K562 (cell line): ENCODE results near the gene ARID3A. TPM values are rescaled to one million over a fixed set of nuclear protein-coding genes. Genes with fewer than 3 reads are reported as not detected.
A peak's percentile ranks its signal among the peaks of the same experiment; 100 is the strongest.

Experiments used
- AFF1 ChIP-seq, 2 experiments: fragments of 450-650 bp; IDR thresholded peaks; 2 replicates each; pipeline ENCODE4 v1.6.1; 2018; ENCODE audit warnings: mild to moderate bottlenecking in 2 of 2, low read depth in 1 of 2; ENCODE audit not compliant: partially characterized antibody in 2 of 2
- ARID3A ChIP-seq: IDR thresholded peaks from 2 replicates; pipeline ENCODE4 v1.6.1; 2012; ENCODE audit warnings: low read depth, low read length, improper control_type of control experiment, borderline replicate concordance
- CEBPG ChIP-seq, 3 experiments: fragments of 200-800 bp in 1 of 3; sonication (Bioruptor generic) in 1 of 3; sonication (generic) in 1 of 3; formaldehyde crosslinking in 1 of 3; IDR thresholded peaks in 2 of 3; conservative IDR thresholded peaks in 1 of 3; 2 replicates each; pipeline versions ENCODE4 v1.6.1 to v1.8.0; 2016 to 2022; ENCODE audit warnings: missing compliant biosample characterization in 2 of 3, missing genetic modification characterization in 2 of 3, mild to moderate bottlenecking in 1 of 3, missing genetic modification reagents in 1 of 3
- ESRRA ChIP-seq: fragments of 450-650 bp; IDR thresholded peaks from 2 replicates; pipeline ENCODE4 v1.6.1; 2014; ENCODE audit warnings: low read depth, mild to moderate bottlenecking, moderate library complexity, borderline replicate concordance
- GMEB1 ChIP-seq: fragments of 250-450 bp; sonication (Bioruptor Pico); IDR thresholded peaks from 2 replicates; pipeline ENCODE4 v1.4.0; 2020; ENCODE audit warnings: mild to moderate bottlenecking
- HINFP ChIP-seq: fragments of 450-650 bp; conservative IDR thresholded peaks from 2 replicates; pipeline ENCODE4 v1.6.1; 2016; ENCODE audit warnings: missing genetic modification characterization, low read depth, mild to moderate bottlenecking, control low read depth, missing compliant biosample characterization
- HMGN3 ChIP-seq: IDR thresholded peaks from 2 replicates; pipeline ENCODE4 v1.6.1; 2011; ENCODE audit warnings: borderline replicate concordance, low read depth, mild to moderate bottlenecking, mixed read lengths, low read length; ENCODE audit not compliant: insufficient read length; ENCODE audit errors: extremely low read depth
- MBD2 ChIP-seq: sonication (generic); IDR thresholded peaks from 2 replicates; pipeline ENCODE4 v1.6.1; 2016; ENCODE audit warnings: low read depth, borderline replicate concordance
- PHF20 ChIP-seq: fragments of 450-650 bp; IDR thresholded peaks from 2 replicates; pipeline ENCODE4 v1.6.1; 2018; ENCODE audit not compliant: partially characterized antibody
- POLR2A ChIP-seq: fragments of 450-650 bp; conservative IDR thresholded peaks from 2 replicates; pipeline ENCODE4 v1.6.1; 2016
- SMARCA4 ChIP-seq: fragments of 450-650 bp; IDR thresholded peaks from 2 replicates; pipeline ENCODE4 v1.6.1; 2016
- SNIP1 ChIP-seq: fragments of 450-650 bp; IDR thresholded peaks from 2 replicates; pipeline ENCODE4 v1.7.1; 2017; ENCODE audit warnings: low read depth, mild to moderate bottlenecking
- UBTF ChIP-seq, 2 experiments: IDR thresholded peaks; 2 replicates each; pipeline ENCODE4 v1.6.1; 2012; ENCODE audit warnings: improper control_type of control experiment in 2 of 2, low read depth in 2 of 2, low read length in 2 of 2, borderline replicate concordance in 1 of 2
- ZFP1 ChIP-seq: fragments of 450-650 bp; formaldehyde crosslinking; IDR thresholded peaks from 2 replicates; pipeline ENCODE4 v1.4.0; 2020; ENCODE audit warnings: mild to moderate bottlenecking, mixed read lengths
- ZNF174 ChIP-seq: fragments of 250-450 bp; sonication (Bioruptor Pico); IDR thresholded peaks from 2 replicates; pipeline ENCODE4 v1.4.0; 2020; ENCODE audit warnings: mild to moderate bottlenecking
- ZNF830 ChIP-seq: fragments of 250-450 bp; sonication (Bioruptor Pico); IDR thresholded peaks from 2 replicates; pipeline ENCODE4 v1.5.0; 2021; ENCODE audit warnings: mild to moderate bottlenecking
- polyA plus RNA-seq, 8 experiments: library from polyadenylated mRNA; depleted of rRNA in 4 of 8; stranded (reverse) in 5 of 8; unstranded in 3 of 8; fragments of >200 nt; fragmentation: Nextera tagmentation in 2 of 8; fragmentation: Illumina TruSeq in 1 of 8; extraction: Ambion mirVana in 2 of 8; extraction: Trizol in 1 of 8; gene quantifications; 2 replicates each; pipeline versions ENCODE4 v1.2.1 to v1.2.3, GENCODE V29; 2011 to 2014; ENCODE audit warnings: inconsistent platforms in 1 of 8, missing spikeins in 1 of 8
- total RNA-seq, 7 experiments: library from RNA; depleted of rRNA in 6 of 7; stranded (reverse); fragments of >200 nt in 6 of 7; fragmentation: Illumina TruSeq in 2 of 7; extraction: Trizol in 2 of 7; gene quantifications; 2 replicates each; pipeline versions ENCODE4 v1.2.1 to v1.2.3, GENCODE V29; 2011 to 2021; ENCODE audit warnings: low replicate concordance in 1 of 7

Gene ARID3A
- total and polyA plus RNA-seq, 9 of the 15 experiments (the other 6 are each of a cell fraction or from before 2014, with no cell fraction given) = 1.4 to 118 (median 31.2) TPM

- peak; percentile 74 for TF ChIP-seq GMEB1
- no peak for TF ChIP-seq UBTF (IDR thresholded peaks at IDR 0.05; ENCODE audit: borderline replicate concordance in 1 of 2, low read depth in 2 of 2, low read length in 2 of 2)
- TF ChIP-seq ZNF830 (CRISPR knock-in tag) = no peak
- no peak for TF ChIP-seq SMARCA4
- peak; percentile 53 for TF ChIP-seq SNIP1
- no peak for TF ChIP-seq POLR2A
- no peak for TF ChIP-seq CEBPG (CRISPR knock-in tag; IDR thresholded peaks at IDR 0.05)
- TF ChIP-seq CEBPG (tag; conservative IDR thresholded peaks at IDR 0.05 in 1 of 2, IDR thresholded peaks at IDR 0.05 in 1 of 2) = no peak
- TF ChIP-seq ESRRA = no peak; the same call in 1 of the 2 replicates
- no peak; the same call in 1 of the 2 replicates for TF ChIP-seq MBD2
- TF ChIP-seq ARID3A = no peak
- no peak for TF ChIP-seq ZNF174
- peak in 1 of 2 experiments; percentile 92 for TF ChIP-seq AFF1 (IDR thresholded peaks at IDR 0.05; ENCODE audit: low read depth in 1 of 2, partially characterized antibody in 2 of 2)
- no peak for TF ChIP-seq PHF20
- TF ChIP-seq ZFP1 (CRISPR knock-in tag) = no peak
- TF ChIP-seq HMGN3 = peak; percentile 96
- no peak for TF ChIP-seq HINFP
Observed at GRCh38 chr19:1020868-1021425, 95.1 kb downstream of the ARID3A start, which contains the start of gene TMEM259 (continued).
